WI38 (cell line): ENCODE data around the gene KCTD10.
"Not testable (repeated sequence)": the region's sequence is repeated elsewhere in the genome, so short reads cannot be mapped to it uniquely, and the experiment has no call there.

Source experiments
- H3K4me3 ChIP-seq: 2 replicates; pipeline ENCODE4 v1.5.1; 2011; ENCODE audit warnings: low read depth, mild to moderate bottlenecking, control low read depth, low read length
- TF ChIP-seq, protein P1 (sequence below): IDR thresholded peaks from 2 replicates; pipeline ENCODE4 v1.5.1; 2012; ENCODE audit warnings: low read depth, mild to moderate bottlenecking, control low read depth, low read length

Gene KCTD10

DNA sequence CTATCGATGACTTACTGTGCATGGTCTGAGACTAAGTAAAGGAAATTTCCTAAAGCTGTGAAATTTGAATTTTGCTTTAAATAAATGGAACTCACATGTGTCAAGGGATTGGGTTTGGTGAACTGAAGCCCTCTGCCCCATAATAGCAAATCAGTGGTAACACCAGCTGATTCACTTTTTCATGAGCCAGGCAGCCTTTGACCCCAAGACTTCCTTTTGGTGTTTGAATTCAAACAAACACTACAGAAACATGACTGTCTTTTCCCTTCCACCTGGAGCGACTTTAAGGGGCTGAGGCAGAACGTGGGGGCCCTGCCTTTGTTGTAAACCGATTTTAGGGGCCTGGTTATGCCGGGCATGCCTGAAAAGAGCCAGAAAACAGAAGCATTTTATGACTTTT, 28.8 kb downstream of the KCTD10 start:
- H3K4me3 ChIP-seq = no peak overlapping the region
- TF ChIP-seq, protein P1, sequence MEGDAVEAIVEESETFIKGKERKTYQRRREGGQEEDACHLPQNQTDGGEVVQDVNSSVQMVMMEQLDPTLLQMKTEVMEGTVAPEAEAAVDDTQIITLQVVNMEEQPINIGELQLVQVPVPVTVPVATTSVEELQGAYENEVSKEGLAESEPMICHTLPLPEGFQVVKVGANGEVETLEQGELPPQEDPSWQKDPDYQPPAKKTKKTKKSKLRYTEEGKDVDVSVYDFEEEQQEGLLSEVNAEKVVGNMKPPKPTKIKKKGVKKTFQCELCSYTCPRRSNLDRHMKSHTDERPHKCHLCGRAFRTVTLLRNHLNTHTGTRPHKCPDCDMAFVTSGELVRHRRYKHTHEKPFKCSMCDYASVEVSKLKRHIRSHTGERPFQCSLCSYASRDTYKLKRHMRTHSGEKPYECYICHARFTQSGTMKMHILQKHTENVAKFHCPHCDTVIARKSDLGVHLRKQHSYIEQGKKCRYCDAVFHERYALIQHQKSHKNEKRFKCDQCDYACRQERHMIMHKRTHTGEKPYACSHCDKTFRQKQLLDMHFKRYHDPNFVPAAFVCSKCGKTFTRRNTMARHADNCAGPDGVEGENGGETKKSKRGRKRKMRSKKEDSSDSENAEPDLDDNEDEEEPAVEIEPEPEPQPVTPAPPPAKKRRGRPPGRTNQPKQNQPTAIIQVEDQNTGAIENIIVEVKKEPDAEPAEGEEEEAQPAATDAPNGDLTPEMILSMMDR = no peak

- TF ChIP-seq, protein P1 = no peak
- H3K4me3 ChIP-seq = no peak overlapping the region
These were observed 29.6 kb downstream of the KCTD10 start for GRCh38 chr12:109447482-109447881.

- H3K4me3 ChIP-seq = no peak overlapping the region
- TF ChIP-seq, protein P1 = no peak
These were observed 30.2 kb downstream of the KCTD10 start for GRCh38 chr12:109446869-109447268.

DNA sequence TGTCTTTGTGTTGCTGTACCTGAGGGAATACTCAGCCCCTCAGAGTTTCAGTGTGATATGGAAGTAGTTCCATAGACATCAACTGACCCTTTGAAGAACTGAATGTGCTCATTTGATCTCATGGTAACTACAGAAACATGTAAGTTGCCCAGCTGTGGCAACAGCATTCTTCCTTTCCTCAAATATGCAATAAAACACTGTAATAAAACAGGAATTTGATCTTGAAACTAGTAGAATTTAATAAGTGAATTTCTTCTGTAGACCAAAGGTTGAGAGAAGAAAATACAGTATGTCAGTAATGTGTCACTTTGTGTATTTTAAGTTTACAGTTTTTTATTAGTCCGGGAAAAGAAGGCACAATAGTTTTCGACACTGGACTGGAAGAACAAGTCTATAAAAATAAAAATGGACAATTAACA, 31.9 kb downstream of the KCTD10 start:
- TF ChIP-seq, protein P1 = no peak
- no peak overlapping the region for H3K4me3 ChIP-seq

DNA sequence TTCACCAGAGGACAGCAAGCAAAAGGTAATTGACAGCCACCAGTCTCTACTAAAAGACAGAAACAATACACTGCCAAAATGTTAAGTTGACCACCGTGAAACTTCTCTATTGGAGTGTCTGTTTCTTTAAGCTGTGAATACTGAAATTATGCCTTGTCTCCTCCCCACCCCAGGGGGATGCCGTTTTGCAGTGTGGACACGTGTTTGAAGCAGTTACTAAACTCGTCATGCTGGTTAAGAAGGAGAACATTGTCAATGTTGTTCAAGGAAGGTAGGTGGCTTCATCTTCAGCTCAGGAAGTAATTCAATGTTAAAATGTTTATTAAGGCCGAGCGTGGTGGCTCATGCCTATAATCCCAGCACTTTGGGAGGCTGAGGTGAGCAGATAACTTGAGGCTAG, 32.8 kb downstream of the KCTD10 start:
- TF ChIP-seq, protein P1 = no peak
- H3K4me3 ChIP-seq = no peak overlapping the region

- TF ChIP-seq, protein P1 = no peak
These were observed 33.3 kb downstream of the KCTD10 start for GRCh38 chr12:109443794-109444193.

GRCh38 chr12:109440851-109441490, 36.1 kb downstream of the KCTD10 start:
- TF ChIP-seq, protein P1 = no peak

More at GRCh38 chr12:109443794-109444193, 33.3 kb downstream of the KCTD10 start:
- H3K4me3 ChIP-seq = no peak overlapping the region

DNA sequence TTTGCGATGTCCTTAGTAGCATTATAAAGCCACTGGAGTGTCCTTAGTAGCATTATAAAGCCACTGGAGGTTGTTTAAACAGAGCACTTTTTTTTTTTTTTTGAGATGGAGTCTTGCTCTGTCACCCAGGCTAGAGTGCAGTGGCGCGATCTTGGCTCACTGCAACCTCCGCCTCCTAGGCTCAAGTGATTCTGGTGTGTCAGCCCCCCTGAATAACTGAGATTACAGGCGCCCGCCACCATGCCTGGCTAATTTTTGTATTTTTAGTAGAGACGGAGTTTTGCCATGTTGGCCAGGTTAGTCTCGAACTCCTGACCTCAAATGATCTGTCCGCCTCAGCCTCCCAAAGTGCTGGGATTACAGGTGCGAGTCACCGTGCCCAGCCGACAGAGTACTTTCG, 37.1 kb downstream of the KCTD10 start:
- not testable (repeated sequence) for H3K4me3 ChIP-seq

More at GRCh38 chr12:109440851-109441490, 36.1 kb downstream of the KCTD10 start:
- H3K4me3 ChIP-seq = no peak overlapping the region
